Right lobe of liver (tissue), 4 donors: Measurements from ENCODE around the gene SHC3.

ENCODE experiments used
- CTCF ChIP-seq, 4 donors: fragments of 200-600 bp in 3 of 4; fragments of 450-650 bp in 1 of 4; IDR thresholded peaks; one replicate each; pipeline versions ENCODE4 v1.5.1 to v1.8.0; 2016 to 2022; ENCODE audit warnings: antibody characterized with exemption in 4 of 4, mild to moderate bottlenecking in 2 of 4
- POLR2A ChIP-seq: fragments of 450-650 bp; IDR thresholded peaks from one replicate; pipeline ENCODE4 v1.6.1; 2017; ENCODE audit warnings: antibody characterized with exemption, mild to moderate bottlenecking
- donor health status: DM: no; HTN: no; CAD: no.
- donor health status: DM: no; HTN: no; CAD: no.
- donor health status: DM: no; HTN: yes; CAD: no.

- TF ChIP-seq CTCF (IDR thresholded peaks at IDR 0.05) (no peak), POLR2A (no peak)
These were observed at the start of gene SHC3 for GRCh38 chr9:89177944-89178829.
